Calu3 (cell line): ENCODE data around the gene GLRA2. TPM values are rescaled to one million over a fixed set of nuclear protein-coding genes. Genes with fewer than 3 reads are reported as not detected.

ENCODE experiments used
- BruUV-seq: library from RNA; stranded (reverse); fragments of 400-500 nt; replicated peaks from 2 replicates; lab custom pipeline; 2021; lab: Mats Ljungman, UMichigan
- CTCF ChIA-PET: fragments of 300-600 bp; sonication (Branson Sonifier 250); formaldehyde crosslinking; loops from one replicate; lab custom pipeline; 2022; ENCODE audit warnings: antibody characterized with exemption; lab: Charles Lee
- DNase-seq: peaks from one replicate; pipeline ENCODE4 v3.0.0; 2022
- H3K27ac Mint-ChIP-seq: one replicate; pipeline ENCODE4 v1.8.0; 2022; ENCODE audit warnings: mixed read lengths; ENCODE audit not compliant: unreplicated experiment
- H3K27me3 Mint-ChIP-seq: one replicate; pipeline ENCODE4 v1.8.0; 2022; ENCODE audit warnings: mixed read lengths; ENCODE audit not compliant: unreplicated experiment
- H3K36me3 Mint-ChIP-seq: one replicate; pipeline ENCODE4 v1.8.0; 2022; ENCODE audit warnings: mild to moderate bottlenecking, moderate library complexity, mixed read lengths; ENCODE audit not compliant: insufficient read depth, unreplicated experiment
- H3K4me1 Mint-ChIP-seq: one replicate; pipeline ENCODE4 v1.8.0; 2022; ENCODE audit warnings: mild to moderate bottlenecking, low read depth, mixed read lengths; ENCODE audit not compliant: unreplicated experiment
- H3K4me3 Mint-ChIP-seq: one replicate; pipeline ENCODE4 v1.8.0; 2022; ENCODE audit warnings: mild to moderate bottlenecking, low read depth, moderate library complexity, mixed read lengths; ENCODE audit not compliant: unreplicated experiment
- H3K9me3 Mint-ChIP-seq: one replicate; pipeline ENCODE4 v1.8.0; 2022; ENCODE audit warnings: low read depth, mixed read lengths; ENCODE audit not compliant: unreplicated experiment
- CTCF ChIP-seq: fragments of 200-600 bp; IDR thresholded peaks from one replicate; pipeline ENCODE4 v1.8.0; 2022; ENCODE audit warnings: antibody characterized with exemption; ENCODE audit not compliant: unreplicated experiment
- intact Hi-C: fragments of 100-400 bp; cut with micrococcal nuclease; formaldehyde crosslinking; loops from one replicate; pipeline ENCODE4 v1.10.0; 2022; ENCODE audit not compliant: unreplicated experiment
- total RNA-seq: library from RNA; stranded (reverse); gene quantifications from 2 replicates; pipeline ENCODE4 v1.2.3, GENCODE V29; 2022

Gene GLRA2
- total RNA-seq, 1 experiment from 2014 or later, result not detected

- H3K4me3 Mint-ChIP-seq, result no peak overlapping the region
- CTCF ChIA-PET, result no interaction called here
- H3K27me3 Mint-ChIP-seq, result no peaks in the 10 kb centered on the region
- no peak overlapping the region for H3K27ac Mint-ChIP-seq
- H3K36me3 Mint-ChIP-seq, result no peaks in the 10 kb centered on the region
- no peaks in the 10 kb centered on the region for H3K9me3 Mint-ChIP-seq
- no peak for DNase-seq
- intact Hi-C loops, result no loop called here
- no peak for TF ChIP-seq CTCF
- no peaks in the 10 kb centered on the region for H3K4me1 Mint-ChIP-seq
- BruUV-seq, result no TSS peak
Measured at GRCh38 chrX:14777525-14777924, 248.2 kb downstream of the GLRA2 start.

GRCh38 chrX:14779580-14779979 lies 250.2 kb downstream of the GLRA2 start:
- H3K36me3 Mint-ChIP-seq, result no peaks in the 10 kb centered on the region
- no peak overlapping the region for H3K27ac Mint-ChIP-seq

More at GRCh38 chrX:14779580-14779979, 250.2 kb downstream of the GLRA2 start:
- Mint-ChIP-seq H3K4me3 (no peak overlapping the region), H3K9me3 (no peaks in the 10 kb centered on the region), H3K4me1 (no peaks in the 10 kb centered on the region), H3K27me3 (no peaks in the 10 kb centered on the region)
- CTCF ChIA-PET, result no interaction called here
- no TSS peak for BruUV-seq
- TF ChIP-seq CTCF, result no peak
- DNase-seq, result no peak
- intact Hi-C loops, result no loop called here
